ENCODE measurements around the gene ROBO1.

ROBO1 gene

DNA sequence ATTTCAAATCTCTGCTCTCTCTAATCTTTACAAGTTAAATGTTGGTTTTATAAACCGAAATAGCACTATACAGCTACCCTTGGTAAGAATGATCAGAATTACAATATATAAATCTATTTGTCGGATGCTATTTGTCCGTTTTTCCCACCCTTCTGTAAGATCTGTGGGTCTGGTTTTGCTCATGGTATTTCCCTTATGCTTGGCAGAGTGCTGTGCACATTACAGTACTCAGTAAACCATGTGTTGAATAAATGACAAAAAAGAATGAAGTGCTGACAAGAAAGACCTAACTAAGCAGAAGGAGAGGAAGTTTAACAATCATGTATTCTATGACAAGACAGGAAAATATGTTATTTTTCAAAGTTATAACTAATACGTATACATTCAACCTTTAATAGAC, 827.2 kb downstream of the ROBO1 start:
- DNase-seq (ENCODE audit: low read depth), result no peak
- TF ChIP-seq, protein P1, sequence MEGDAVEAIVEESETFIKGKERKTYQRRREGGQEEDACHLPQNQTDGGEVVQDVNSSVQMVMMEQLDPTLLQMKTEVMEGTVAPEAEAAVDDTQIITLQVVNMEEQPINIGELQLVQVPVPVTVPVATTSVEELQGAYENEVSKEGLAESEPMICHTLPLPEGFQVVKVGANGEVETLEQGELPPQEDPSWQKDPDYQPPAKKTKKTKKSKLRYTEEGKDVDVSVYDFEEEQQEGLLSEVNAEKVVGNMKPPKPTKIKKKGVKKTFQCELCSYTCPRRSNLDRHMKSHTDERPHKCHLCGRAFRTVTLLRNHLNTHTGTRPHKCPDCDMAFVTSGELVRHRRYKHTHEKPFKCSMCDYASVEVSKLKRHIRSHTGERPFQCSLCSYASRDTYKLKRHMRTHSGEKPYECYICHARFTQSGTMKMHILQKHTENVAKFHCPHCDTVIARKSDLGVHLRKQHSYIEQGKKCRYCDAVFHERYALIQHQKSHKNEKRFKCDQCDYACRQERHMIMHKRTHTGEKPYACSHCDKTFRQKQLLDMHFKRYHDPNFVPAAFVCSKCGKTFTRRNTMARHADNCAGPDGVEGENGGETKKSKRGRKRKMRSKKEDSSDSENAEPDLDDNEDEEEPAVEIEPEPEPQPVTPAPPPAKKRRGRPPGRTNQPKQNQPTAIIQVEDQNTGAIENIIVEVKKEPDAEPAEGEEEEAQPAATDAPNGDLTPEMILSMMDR (IDR thresholded peaks at IDR 0.05; ENCODE audit: control insufficient read depth, insufficient read depth, low read depth, low read length, missing control alignments), result no peak
- H3K4me3 ChIP-seq (ENCODE audit: control insufficient read depth, low read depth, low read length), result no peak overlapping the region

GRCh38 chr3:78940128-78940527, 827.7 kb downstream of the ROBO1 start:
- H3K4me3 ChIP-seq (ENCODE audit: control insufficient read depth, low read depth, low read length), result no peak overlapping the region
- TF ChIP-seq, protein P1 (IDR thresholded peaks at IDR 0.05; ENCODE audit: control insufficient read depth, insufficient read depth, low read depth, low read length, missing control alignments), result no peak
- no peak for DNase-seq (ENCODE audit: low read depth)

GRCh38 chr3:78937475-78937874, 830.3 kb downstream of the ROBO1 start:
- H3K4me3 ChIP-seq (ENCODE audit: control insufficient read depth, low read depth, low read length), result no peak overlapping the region
- DNase-seq (ENCODE audit: low read depth), result no peak
- TF ChIP-seq, protein P1 (IDR thresholded peaks at IDR 0.05; ENCODE audit: control insufficient read depth, insufficient read depth, low read depth, low read length, missing control alignments), result no peak

DNA sequence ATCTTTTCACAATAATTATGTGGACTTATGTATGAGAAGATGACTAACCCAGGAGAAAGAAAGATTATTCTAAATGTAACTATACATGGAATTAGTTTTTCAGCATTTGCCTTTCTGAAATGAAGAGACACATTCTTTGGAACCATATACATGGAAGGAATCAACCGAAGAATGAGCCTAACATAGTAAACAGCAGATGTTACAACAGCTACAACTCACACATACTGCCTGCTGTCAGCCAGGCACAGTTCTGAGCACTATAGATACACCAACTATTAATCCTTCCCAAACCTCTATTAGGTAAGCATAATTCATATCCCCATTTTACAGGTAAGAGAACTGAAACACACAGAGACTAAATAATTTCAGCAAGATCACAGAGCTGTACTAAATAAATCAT, 840.0 kb downstream of the ROBO1 start:
- TF ChIP-seq, protein P1 (IDR thresholded peaks at IDR 0.05; ENCODE audit: control insufficient read depth, insufficient read depth, low read depth, low read length, missing control alignments), result no peak
- DNase-seq (ENCODE audit: low read depth), result no peak
- H3K4me3 ChIP-seq (ENCODE audit: control insufficient read depth, low read depth, low read length), result no peak overlapping the region

GRCh38 chr3:78926523-78926922, 841.3 kb downstream of the ROBO1 start:
- DNase-seq (ENCODE audit: low read depth), result no peak
- H3K4me3 ChIP-seq (ENCODE audit: control insufficient read depth, low read depth, low read length), result no peak overlapping the region
- TF ChIP-seq, protein P1 (IDR thresholded peaks at IDR 0.05; ENCODE audit: control insufficient read depth, insufficient read depth, low read depth, low read length, missing control alignments), result no peak

GRCh38 chr3:78924711-78925110, 843.1 kb downstream of the ROBO1 start:
- no peak for DNase-seq (ENCODE audit: low read depth)
- H3K4me3 ChIP-seq (ENCODE audit: control insufficient read depth, low read depth, low read length), result no peak overlapping the region
- TF ChIP-seq, protein P1 (IDR thresholded peaks at IDR 0.05; ENCODE audit: control insufficient read depth, insufficient read depth, low read depth, low read length, missing control alignments), result no peak
